GM12878 (cell line): Measurements from ENCODE around the gene STK10. TPM values are rescaled to one million over a fixed set of nuclear protein-coding genes. Genes with fewer than 3 reads are reported as not detected.

Experiments used
- CHD4 ChIP-seq: fragments of 200-600 bp; sonication (generic); IDR thresholded peaks from 2 replicates; pipeline ENCODE4 v1.6.1; 2016; ENCODE audit warnings: mild to moderate bottlenecking
- ESRRA ChIP-seq: IDR thresholded peaks from 2 replicates; pipeline ENCODE4 v1.6.1; 2012; ENCODE audit warnings: mild to moderate bottlenecking, low read length, improper control_type of control experiment
- GATAD2B ChIP-seq: fragments of 450-650 bp; conservative IDR thresholded peaks from 2 replicates; pipeline ENCODE4 v1.6.1; 2017; ENCODE audit warnings: low read depth, mild to moderate bottlenecking, moderate library complexity
- KLF5 ChIP-seq: fragments of 450-650 bp; IDR thresholded peaks from 2 replicates; pipeline ENCODE4 v1.6.1; 2014; ENCODE audit warnings: mild to moderate bottlenecking; ENCODE audit not compliant: partially characterized antibody
- MEF2B ChIP-seq: fragments of 450-650 bp; IDR thresholded peaks from 2 replicates; pipeline ENCODE4 v1.6.1; 2018; ENCODE audit warnings: mild to moderate bottlenecking, moderate library complexity; ENCODE audit not compliant: partially characterized antibody, poor library complexity, severe bottlenecking
- MTA3 ChIP-seq: IDR thresholded peaks from 2 replicates; pipeline ENCODE4 v1.6.1; 2012; ENCODE audit warnings: low read length, inconsistent platforms, borderline replicate concordance
- PAX5 ChIP-seq: IDR thresholded peaks from 2 replicates; pipeline ENCODE4 v1.6.1; 2011; ENCODE audit warnings: low read depth, low read length, borderline replicate concordance
- RAD21 ChIP-seq: IDR thresholded peaks from 2 replicates; pipeline ENCODE4 v1.6.1; 2011; ENCODE audit warnings: mild to moderate bottlenecking, low read depth, low read length, moderate library complexity; ENCODE audit not compliant: insufficient read depth
- SPI1 ChIP-seq: IDR thresholded peaks from 2 replicates; pipeline ENCODE4 v1.6.1; 2011; ENCODE audit warnings: low read depth, mild to moderate bottlenecking, low read length, moderate library complexity, borderline replicate concordance; ENCODE audit not compliant: insufficient read depth
- SREBF2 ChIP-seq: IDR thresholded peaks from 2 replicates; pipeline ENCODE4 v1.6.1; 2012; ENCODE audit warnings: mild to moderate bottlenecking, low read length
- STAT1 ChIP-seq: fragments of 450-650 bp; conservative IDR thresholded peaks from 2 replicates; pipeline ENCODE4 v1.6.1; 2014; ENCODE audit warnings: antibody characterized with exemption, mild to moderate bottlenecking
- SUZ12 ChIP-seq: fragments of 200-600 bp; sonication (generic); IDR thresholded peaks from one replicate; pipeline ENCODE4 v1.6.1; 2018; ENCODE audit warnings: antibody characterized with exemption, mild to moderate bottlenecking; ENCODE audit not compliant: unreplicated experiment
- TARDBP ChIP-seq: IDR thresholded peaks from 2 replicates; pipeline ENCODE4 v1.6.1; 2016; ENCODE audit warnings: borderline replicate concordance
- TBL1XR1 ChIP-seq: IDR thresholded peaks from 2 replicates; pipeline ENCODE4 v1.6.1; 2012; ENCODE audit warnings: low read depth, low read length, improper control_type of control experiment
- TCF12 ChIP-seq: IDR thresholded peaks from 2 replicates; pipeline ENCODE4 v1.6.1; 2011; ENCODE audit warnings: low read depth, mild to moderate bottlenecking, low read length
- ZNF622 ChIP-seq: fragments of 450-650 bp; IDR thresholded peaks from 2 replicates; pipeline ENCODE4 v1.6.1; 2017; ENCODE audit warnings: mild to moderate bottlenecking, inconsistent platforms
- ZZZ3 ChIP-seq: IDR thresholded peaks from 2 replicates; pipeline ENCODE4 v1.6.1; 2011; ENCODE audit warnings: low read depth; ENCODE audit not compliant: control insufficient read depth, insufficient read length
- polyA plus RNA-seq, 11 experiments: library from polyadenylated mRNA; depleted of rRNA in 4 of 11; unstranded in 6 of 11; stranded (reverse) in 5 of 11; fragments of >200 nt; fragmentation: Nextera tagmentation in 4 of 11; fragmentation: Illumina TruSeq in 1 of 11; extraction: Ambion mirVana in 4 of 11; extraction: Trizol in 1 of 11; gene quantifications; 1 replicate in 1 of 11; 2 replicates in 10 of 11; pipeline versions ENCODE4 v1.2.1 to v1.2.3, GENCODE V29; 2011 to 2016; ENCODE audit warnings: inconsistent platforms in 2 of 11, missing spikeins in 2 of 11, low read depth in 1 of 11
- total RNA-seq, 4 experiments: library from RNA; depleted of rRNA in 3 of 4; stranded (reverse); fragments of >200 nt in 3 of 4; fragmentation: Illumina TruSeq in 1 of 4; extraction: Trizol in 1 of 4; gene quantifications; 2 replicates each; pipeline versions ENCODE4 v1.2.1 to v1.2.3, GENCODE V29; 2013 to 2021
- TF ChIP-seq, protein P1 (sequence below): fragments of 450-650 bp; IDR thresholded peaks from 2 replicates; pipeline ENCODE4 v1.6.1; 2017; ENCODE audit warnings: mild to moderate bottlenecking
- TF ChIP-seq, protein P2 (sequence below), 3 experiments: IDR thresholded peaks in 2 of 3; conservative IDR thresholded peaks in 1 of 3; 2 replicates each; pipeline ENCODE4 v1.5.1; 2011; ENCODE audit warnings: low read depth in 3 of 3, low read length in 3 of 3, mild to moderate bottlenecking in 3 of 3, control low read depth in 2 of 3, moderate library complexity in 2 of 3, inconsistent platforms in 1 of 3, mixed read lengths in 1 of 3; ENCODE audit not compliant: control insufficient read depth in 2 of 3, insufficient read depth in 1 of 3; ENCODE audit errors: extremely low read depth in 1 of 3
- TF ChIP-seq, protein P3 (sequence below): fragments of 450-650 bp; formaldehyde crosslinking; IDR thresholded peaks from 2 replicates; pipeline ENCODE4 v1.5.0; 2022; ENCODE audit warnings: mild to moderate bottlenecking, missing genetic modification characterization
- TF ChIP-seq, protein P4 (sequence below): IDR thresholded peaks from 2 replicates; pipeline ENCODE4 v1.6.1; 2011; ENCODE audit warnings: low read depth, low read length, improper control_type of control experiment, borderline replicate concordance

The STK10 gene
- total and polyA plus RNA-seq, 10 of the 15 experiments (the other 5 are each of a cell fraction or from before 2014, with no cell fraction given) = 14.2 to 96.4 (median 50.6) TPM

DNA sequence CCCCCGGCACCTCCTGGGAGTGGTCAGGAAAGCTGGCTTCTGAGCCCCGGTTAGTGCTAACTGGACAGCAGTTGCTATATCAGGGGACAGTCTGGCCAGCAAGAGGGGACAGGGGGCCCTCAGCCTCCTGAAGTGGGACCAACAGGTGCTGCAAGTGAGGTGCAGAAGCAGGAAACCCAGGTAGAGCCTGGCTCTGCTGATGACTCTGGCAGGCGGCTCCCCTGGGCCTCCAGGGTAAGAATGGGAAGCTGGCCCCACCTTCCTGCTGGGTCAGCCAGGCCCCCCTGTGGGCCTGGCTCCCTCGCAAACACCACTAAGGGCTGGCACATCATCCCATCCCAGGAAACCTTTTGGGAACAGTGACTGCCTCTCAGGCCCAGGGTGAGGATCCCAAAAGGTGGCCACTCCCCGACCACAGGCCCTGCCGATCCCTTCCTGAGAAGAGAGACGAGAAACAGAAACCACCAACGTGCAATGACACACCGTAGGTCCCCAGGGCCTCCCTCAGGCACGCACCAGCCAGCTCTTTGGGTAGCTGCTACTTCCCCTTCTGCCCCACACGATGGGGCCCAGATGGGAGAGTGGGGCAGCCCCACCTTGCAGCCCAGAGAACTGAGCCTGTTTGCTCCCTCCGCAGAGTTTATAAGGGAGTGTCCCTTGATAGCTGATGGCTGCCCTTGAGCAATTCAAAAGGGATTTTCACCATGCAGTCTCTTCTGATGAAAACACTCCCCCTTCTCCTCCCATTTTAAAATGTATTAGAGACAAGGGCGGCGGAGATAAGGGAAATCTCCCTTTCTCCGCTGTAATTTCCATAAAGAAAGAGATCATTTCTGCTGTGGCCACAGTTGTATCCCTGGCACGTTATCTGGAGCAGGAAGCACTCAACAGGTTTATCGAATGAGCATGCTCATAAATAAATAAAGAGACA is 76.8 kb downstream of the STK10 start (continued):
- no peak for TF ChIP-seq ZZZ3
- no peak for TF ChIP-seq STAT1
- peak; percentile 87; the same call in 1 of the 2 replicates for TF ChIP-seq TARDBP
- peak; percentile 87 for TF ChIP-seq TBL1XR1
- peak; percentile 96 for TF ChIP-seq PAX5
- TF ChIP-seq ESRRA = no peak
- TF ChIP-seq MTA3 = peak; percentile 92; the same call in 1 of the 2 replicates
- TF ChIP-seq, protein P1, sequence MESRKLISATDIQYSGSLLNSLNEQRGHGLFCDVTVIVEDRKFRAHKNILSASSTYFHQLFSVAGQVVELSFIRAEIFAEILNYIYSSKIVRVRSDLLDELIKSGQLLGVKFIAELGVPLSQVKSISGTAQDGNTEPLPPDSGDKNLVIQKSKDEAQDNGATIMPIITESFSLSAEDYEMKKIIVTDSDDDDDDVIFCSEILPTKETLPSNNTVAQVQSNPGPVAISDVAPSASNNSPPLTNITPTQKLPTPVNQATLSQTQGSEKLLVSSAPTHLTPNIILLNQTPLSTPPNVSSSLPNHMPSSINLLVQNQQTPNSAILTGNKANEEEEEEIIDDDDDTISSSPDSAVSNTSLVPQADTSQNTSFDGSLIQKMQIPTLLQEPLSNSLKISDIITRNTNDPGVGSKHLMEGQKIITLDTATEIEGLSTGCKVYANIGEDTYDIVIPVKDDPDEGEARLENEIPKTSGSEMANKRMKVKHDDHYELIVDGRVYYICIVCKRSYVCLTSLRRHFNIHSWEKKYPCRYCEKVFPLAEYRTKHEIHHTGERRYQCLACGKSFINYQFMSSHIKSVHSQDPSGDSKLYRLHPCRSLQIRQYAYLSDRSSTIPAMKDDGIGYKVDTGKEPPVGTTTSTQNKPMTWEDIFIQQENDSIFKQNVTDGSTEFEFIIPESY = 0 out of 2 replicates have a peak, but pooled peaks have one; percentile 46
- TF ChIP-seq RAD21 = 0 out of 2 replicates have a peak, but pooled peaks have one; percentile 26
- TF ChIP-seq, protein P2, sequence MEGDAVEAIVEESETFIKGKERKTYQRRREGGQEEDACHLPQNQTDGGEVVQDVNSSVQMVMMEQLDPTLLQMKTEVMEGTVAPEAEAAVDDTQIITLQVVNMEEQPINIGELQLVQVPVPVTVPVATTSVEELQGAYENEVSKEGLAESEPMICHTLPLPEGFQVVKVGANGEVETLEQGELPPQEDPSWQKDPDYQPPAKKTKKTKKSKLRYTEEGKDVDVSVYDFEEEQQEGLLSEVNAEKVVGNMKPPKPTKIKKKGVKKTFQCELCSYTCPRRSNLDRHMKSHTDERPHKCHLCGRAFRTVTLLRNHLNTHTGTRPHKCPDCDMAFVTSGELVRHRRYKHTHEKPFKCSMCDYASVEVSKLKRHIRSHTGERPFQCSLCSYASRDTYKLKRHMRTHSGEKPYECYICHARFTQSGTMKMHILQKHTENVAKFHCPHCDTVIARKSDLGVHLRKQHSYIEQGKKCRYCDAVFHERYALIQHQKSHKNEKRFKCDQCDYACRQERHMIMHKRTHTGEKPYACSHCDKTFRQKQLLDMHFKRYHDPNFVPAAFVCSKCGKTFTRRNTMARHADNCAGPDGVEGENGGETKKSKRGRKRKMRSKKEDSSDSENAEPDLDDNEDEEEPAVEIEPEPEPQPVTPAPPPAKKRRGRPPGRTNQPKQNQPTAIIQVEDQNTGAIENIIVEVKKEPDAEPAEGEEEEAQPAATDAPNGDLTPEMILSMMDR (IDR thresholded peaks at IDR 0.05 in 2 of 3, conservative IDR thresholded peaks at IDR 0.05 in 1 of 3; ENCODE audit: control insufficient read depth in 2 of 3, extremely low read depth in 1 of 3, insufficient read depth in 1 of 3, low read depth in 3 of 3, low read length in 3 of 3) = 0 out of 6 replicates have a peak, but pooled peaks of 1 of the 3 experiments have one; percentile 4
- no peak for TF ChIP-seq ZNF622
- TF ChIP-seq SUZ12 = no peak
- TF ChIP-seq, protein P3, sequence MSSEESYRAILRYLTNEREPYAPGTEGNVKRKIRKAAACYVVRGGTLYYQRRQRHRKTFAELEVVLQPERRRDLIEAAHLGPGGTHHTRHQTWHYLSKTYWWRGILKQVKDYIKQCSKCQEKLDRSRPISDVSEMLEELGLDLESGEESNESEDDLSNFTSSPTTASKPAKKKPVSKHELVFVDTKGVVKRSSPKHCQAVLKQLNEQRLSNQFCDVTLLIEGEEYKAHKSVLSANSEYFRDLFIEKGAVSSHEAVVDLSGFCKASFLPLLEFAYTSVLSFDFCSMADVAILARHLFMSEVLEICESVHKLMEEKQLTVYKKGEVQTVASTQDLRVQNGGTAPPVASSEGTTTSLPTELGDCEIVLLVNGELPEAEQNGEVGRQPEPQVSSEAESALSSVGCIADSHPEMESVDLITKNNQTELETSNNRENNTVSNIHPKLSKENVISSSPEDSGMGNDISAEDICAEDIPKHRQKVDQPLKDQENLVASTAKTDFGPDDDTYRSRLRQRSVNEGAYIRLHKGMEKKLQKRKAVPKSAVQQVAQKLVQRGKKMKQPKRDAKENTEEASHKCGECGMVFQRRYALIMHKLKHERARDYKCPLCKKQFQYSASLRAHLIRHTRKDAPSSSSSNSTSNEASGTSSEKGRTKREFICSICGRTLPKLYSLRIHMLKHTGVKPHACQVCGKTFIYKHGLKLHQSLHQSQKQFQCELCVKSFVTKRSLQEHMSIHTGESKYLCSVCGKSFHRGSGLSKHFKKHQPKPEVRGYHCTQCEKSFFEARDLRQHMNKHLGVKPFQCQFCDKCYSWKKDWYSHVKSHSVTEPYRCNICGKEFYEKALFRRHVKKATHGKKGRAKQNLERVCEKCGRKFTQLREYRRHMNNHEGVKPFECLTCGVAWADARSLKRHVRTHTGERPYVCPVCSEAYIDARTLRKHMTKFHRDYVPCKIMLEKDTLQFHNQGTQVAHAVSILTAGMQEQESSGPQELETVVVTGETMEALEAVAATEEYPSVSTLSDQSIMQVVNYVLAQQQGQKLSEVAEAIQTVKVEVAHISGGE = no peak
- peak; percentile 99 for TF ChIP-seq GATAD2B
- peak; percentile 96 for TF ChIP-seq TCF12
- no peak for TF ChIP-seq SREBF2
- no peak for TF ChIP-seq CHD4
- peak; percentile 41 for TF ChIP-seq KLF5
- TF ChIP-seq, protein P4, sequence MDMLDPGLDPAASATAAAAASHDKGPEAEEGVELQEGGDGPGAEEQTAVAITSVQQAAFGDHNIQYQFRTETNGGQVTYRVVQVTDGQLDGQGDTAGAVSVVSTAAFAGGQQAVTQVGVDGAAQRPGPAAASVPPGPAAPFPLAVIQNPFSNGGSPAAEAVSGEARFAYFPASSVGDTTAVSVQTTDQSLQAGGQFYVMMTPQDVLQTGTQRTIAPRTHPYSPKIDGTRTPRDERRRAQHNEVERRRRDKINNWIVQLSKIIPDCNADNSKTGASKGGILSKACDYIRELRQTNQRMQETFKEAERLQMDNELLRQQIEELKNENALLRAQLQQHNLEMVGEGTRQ = no peak
- TF ChIP-seq MEF2B = peak; percentile 99
- peak; percentile 86 for TF ChIP-seq SPI1
